ENCODE results near the gene RHBDD1.

Gene RHBDD1

DNA sequence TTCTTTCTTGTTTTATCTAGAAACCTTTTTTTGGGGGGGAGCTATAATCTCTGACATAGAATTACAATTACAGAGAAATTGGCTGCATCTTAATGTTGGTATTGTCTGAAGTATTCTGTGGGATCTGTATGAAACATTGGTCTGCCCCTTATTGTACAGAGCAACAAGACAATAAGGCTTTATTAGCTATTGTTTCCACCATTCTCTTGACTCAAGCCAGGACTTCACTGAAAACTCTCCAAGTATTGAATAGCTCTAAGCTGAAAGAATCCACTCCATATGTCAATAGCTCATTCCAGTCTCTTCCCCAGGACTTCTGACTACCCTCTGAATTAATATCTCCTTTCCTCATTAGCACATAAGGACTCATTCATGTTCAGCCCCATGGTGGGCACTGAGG lies 77.8 kb downstream of the RHBDD1 start:
- DNase-seq (ENCODE audit: low read depth, low spot score), result no peak

- no peak for DNase-seq (ENCODE audit: low read depth, low spot score)
Measured at GRCh38 chr2:226915846-226916360, 80.0 kb downstream of the RHBDD1 start.

GRCh38 chr2:226916669-226917068 lies 80.8 kb downstream of the RHBDD1 start:
- DNase-seq (ENCODE audit: low read depth, low spot score), result no peak

DNA sequence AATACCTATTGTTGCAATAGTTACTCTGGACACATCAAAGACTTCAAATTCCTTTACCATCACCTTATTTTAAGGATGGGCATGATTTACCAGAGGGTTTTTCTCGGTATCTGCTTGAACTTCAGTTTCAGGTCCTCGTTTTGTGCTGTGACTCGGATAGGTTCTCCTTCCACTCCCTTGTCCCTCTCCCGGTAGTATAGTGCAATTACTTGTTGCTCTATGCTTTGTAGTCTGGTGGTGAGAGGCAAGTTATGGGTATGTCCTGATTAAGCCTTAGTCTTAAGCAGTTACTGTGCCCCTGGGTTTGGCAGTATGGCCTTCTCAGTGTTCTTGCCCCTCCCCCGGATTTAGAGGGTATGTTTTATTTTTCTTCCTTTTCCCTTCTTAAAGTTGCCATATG lies 96.6 kb downstream of the RHBDD1 start:
- no peak for DNase-seq (ENCODE audit: low read depth, low spot score)

GRCh38 chr2:226934546-226935201 lies 98.8 kb downstream of the RHBDD1 start:
- DNase-seq (ENCODE audit: low read depth, low spot score), result no peak

GRCh38 chr2:226943862-226944620 lies 108.2 kb downstream of the RHBDD1 start:
- DNase-seq (ENCODE audit: low read depth, low spot score), result no peak

DNA sequence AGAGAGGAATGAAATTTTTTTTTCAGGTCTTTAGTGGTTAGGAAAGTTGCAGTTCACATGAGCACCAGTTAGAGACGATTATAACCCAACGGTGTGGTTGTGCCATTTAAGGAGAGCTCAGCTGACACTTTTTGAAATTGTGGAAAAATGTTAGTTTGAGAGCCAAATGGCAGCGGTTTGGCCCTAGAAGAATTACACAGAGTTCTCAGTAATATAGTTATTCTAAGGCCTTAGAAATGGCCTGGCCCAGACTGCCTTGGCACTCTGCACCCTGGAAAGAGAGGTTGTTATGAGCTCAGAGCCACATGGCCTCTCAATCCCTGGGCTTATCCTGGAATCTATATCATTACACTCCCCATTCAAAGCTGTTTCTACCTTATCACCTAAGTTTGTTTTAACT lies 117.4 kb downstream of the RHBDD1 start:
- DNase-seq (ENCODE audit: low read depth, low spot score), result no peak

GRCh38 chr2:226953826-226954225 lies 118.0 kb downstream of the RHBDD1 start:
- DNase-seq (ENCODE audit: low read depth, low spot score), result no peak

DNA sequence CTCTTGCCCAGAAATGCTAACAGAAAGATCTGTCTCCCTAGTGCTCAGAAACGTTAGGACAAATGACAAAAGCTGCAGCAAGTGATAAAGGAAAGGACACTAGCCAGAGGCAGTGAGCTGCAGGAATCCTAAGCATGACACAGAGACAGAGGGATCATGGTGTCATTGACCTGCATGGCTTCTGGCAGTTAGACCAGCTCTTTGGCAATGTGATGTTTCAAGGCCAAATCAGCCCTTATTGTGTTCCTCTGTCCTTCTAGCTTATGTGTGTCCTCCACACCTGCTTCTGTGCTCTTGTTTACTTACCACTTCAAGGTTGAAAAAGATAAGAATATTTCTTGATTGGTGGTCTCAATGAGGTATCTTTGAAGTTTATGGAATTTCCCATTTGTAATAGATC lies 120.8 kb downstream of the RHBDD1 start:
- peak; percentile 54 for DNase-seq (ENCODE audit: low read depth, low spot score)

DNA sequence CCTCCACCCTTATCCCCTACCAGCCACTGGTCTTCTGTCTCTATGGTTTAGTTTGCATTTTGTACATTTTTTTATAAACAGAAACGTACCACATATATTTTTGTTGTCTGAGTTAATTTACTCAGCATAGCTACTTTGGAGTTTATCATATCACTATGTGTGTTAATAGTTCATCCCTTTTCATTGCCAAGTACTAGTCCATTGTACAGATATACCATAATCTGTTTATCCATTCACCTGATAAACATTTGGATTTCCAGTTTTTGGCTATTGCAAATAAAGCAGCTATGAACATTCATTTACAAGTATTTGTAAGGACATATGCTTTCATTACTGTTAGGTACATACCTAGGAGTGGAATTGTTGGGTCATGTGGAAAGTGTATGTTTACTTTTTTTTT lies 123.6 kb downstream of the RHBDD1 start:
- no peak for DNase-seq (ENCODE audit: low read depth, low spot score)

GRCh38 chr2:226962176-226962773 lies 126.4 kb downstream of the RHBDD1 start:
- DNase-seq (ENCODE audit: low read depth, low spot score), result no peak

- peak; percentile 75 for DNase-seq (ENCODE audit: low read depth, low spot score)
Measured at GRCh38 chr2:226963528-226963927, 127.7 kb downstream of the RHBDD1 start.

- no peak for DNase-seq (ENCODE audit: low read depth, low spot score)
Measured at GRCh38 chr2:226965376-226965775, 129.5 kb downstream of the RHBDD1 start.

GRCh38 chr2:226969417-226970080 lies 133.7 kb downstream of the RHBDD1 start:
- DNase-seq (ENCODE audit: low read depth, low spot score), result no peak

DNA sequence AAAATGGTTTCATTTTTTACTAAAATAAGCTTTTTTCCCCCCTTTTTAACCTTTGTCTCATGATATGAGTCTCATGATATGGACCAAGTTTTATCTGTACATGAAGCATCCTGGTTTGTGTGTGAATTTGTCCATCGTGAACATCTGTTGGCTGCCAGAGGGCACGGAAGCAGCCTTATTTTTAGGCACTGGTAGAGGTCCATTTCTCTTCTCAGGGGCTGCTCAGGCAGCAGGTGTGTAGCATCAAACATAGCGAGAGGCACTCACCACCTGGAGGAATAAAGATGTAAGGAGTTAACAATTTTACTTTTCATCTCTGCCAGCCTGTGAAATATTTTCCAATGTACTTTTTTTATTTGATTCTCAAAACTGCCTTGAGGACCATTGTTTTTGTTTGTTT lies 134.5 kb downstream of the RHBDD1 start:
- DNase-seq (ENCODE audit: low read depth, low spot score), result no peak

DNA sequence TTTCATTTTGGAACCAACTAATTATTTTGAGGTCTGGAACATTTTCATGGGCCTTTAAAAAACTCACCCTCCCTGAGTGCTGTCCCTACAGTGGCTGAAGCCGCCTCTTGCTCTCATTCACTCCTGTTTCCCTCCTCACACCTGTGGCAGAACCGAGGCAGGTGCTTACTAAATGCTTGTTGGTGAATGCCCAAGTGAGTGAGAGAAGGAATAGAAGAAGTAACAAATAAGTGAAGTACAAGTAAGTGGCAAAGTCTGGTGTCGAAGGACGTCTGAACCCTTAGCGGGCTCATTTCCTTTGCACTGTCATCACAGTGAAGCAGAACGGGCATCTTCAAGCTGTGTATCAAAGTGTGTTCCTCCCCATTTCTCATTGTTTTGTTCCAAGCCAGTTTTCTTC lies 135.2 kb downstream of the RHBDD1 start:
- DNase-seq (ENCODE audit: low read depth, low spot score), result no peak

- no peak for DNase-seq (ENCODE audit: low read depth, low spot score)
Measured at GRCh38 chr2:226971770-226972169, 135.9 kb downstream of the RHBDD1 start.

- no peak for DNase-seq (ENCODE audit: low read depth, low spot score)
Measured at GRCh38 chr2:226973816-226974215, 138.0 kb downstream of the RHBDD1 start.

GRCh38 chr2:226977775-226978190 lies 141.9 kb downstream of the RHBDD1 start:
- no peak for DNase-seq (ENCODE audit: low read depth, low spot score)

DNA sequence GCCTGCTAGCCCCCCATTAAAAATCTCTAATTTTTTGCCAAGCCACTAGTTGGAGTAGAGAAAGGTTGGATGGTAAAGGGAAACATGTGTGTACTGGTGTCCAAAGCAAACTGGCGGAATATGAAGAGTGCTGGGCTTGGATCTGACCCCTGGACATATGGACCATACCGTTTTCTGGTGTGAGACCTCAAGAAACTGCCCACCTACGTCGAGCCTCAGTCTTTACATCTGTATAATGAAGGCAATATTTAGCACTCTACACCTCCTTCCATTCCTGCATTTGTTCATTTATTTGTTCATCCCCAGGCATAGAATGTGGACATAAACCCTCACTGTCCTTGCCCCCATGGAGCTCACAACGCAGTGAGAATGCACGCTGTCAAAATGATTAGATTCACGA lies 142.4 kb downstream of the RHBDD1 start:
- no peak for DNase-seq (ENCODE audit: low read depth, low spot score)

- DNase-seq (ENCODE audit: low read depth, low spot score), result peak; percentile 40
Measured at GRCh38 chr2:226979004-226979403, 143.2 kb downstream of the RHBDD1 start.

- no peak for DNase-seq (ENCODE audit: low read depth, low spot score)
Measured at GRCh38 chr2:226981791-226982326, 146.0 kb downstream of the RHBDD1 start.
